Psoas muscle (tissue), 8 donors: Measurements from ENCODE around the gene CSTA. TPM values are rescaled to one million over a fixed set of nuclear protein-coding genes. Genes with fewer than 3 reads are reported as not detected.

Experiments used
- ATAC-seq, 4 donors: fragments of 200-7000 bp; cut with Tn5 transposase; one replicate each; pipeline ENCODE4 v1.9.1; 2020; ENCODE audit warnings: moderate library complexity in 3 of 4, mild to moderate bottlenecking in 2 of 4
- DNase-seq, 2 donors: peaks; one replicate each; pipeline ENCODE4 v3.0.0-alpha.2; 2020
- H3K27ac ChIP-seq: fragments of 200-600 bp; one replicate; pipeline ENCODE4 v1.8.0; 2022
- H3K27me3 ChIP-seq, 3 donors: fragments of 200-600 bp in 1 of 3; one replicate each; pipeline versions ENCODE4 v1.6.1 to v1.8.0; 2013 to 2022; ENCODE audit warnings: low read length in 2 of 3, mild to moderate bottlenecking in 2 of 3, moderate library complexity in 1 of 3; ENCODE audit not compliant: insufficient read depth in 3 of 3
- H3K36me3 ChIP-seq, 2 donors: fragments of 200-600 bp in 1 of 2; one replicate each; pipeline versions ENCODE4 v1.6.1 to v1.8.0; 2013 to 2022; ENCODE audit warnings: low read depth in 1 of 2, mild to moderate bottlenecking in 1 of 2, moderate library complexity in 1 of 2; ENCODE audit not compliant: insufficient read depth in 1 of 2
- H3K4me1 ChIP-seq: fragments of 200-600 bp; one replicate; pipeline ENCODE4 v1.8.0; 2022
- H3K4me3 ChIP-seq: fragments of 200-600 bp; one replicate; pipeline ENCODE4 v1.8.0; 2022; ENCODE audit warnings: mild to moderate bottlenecking
- H3K9me3 ChIP-seq: fragments of 200-600 bp; one replicate; pipeline ENCODE4 v1.8.0; 2022
- WGBS, 3 donors: extraction: QIAGEN DNeasy Blood & Tissue Kit; methylation state at CpG; one replicate each; pipeline versions ENCODE4 v1.1.6 to v1.1.7; 2013; 5-methylcytosine and 5-hydroxymethylcytosine counted together
- intact Hi-C, 2 donors: fragments of 100-400 bp; cut with DNase I; formaldehyde crosslinking; loops; one replicate each; pipeline versions ENCODE4 v1.11.0 to v1.14.2; 2022
- polyA plus RNA-seq, 3 donors: library from polyadenylated mRNA; stranded (reverse); fragments of 200-250 nt; gene quantifications; one replicate each; pipeline ENCODE4 v1.2.3, GENCODE V29; 2013
- total RNA-seq, 4 donors: library from RNA; stranded (reverse); fragmentation: NEBNext Ultra II Directional in 2 of 4; extraction: Animal tissue kit (Norgen Biotek cat#: 25700) in 2 of 4; gene quantifications; one replicate each; pipeline versions ENCODE4 v1.2.1 to v1.2.4, GENCODE V29; 2021 to 2023
- TF ChIP-seq, protein P1 (sequence below): fragments of 200-600 bp; IDR thresholded peaks from one replicate; pipeline ENCODE4 v1.8.0; 2022; ENCODE audit warnings: antibody characterized with exemption
- donor health status: healthy with polysubstance abuse.
- donor health status: DM: no; HTN: no; CAD: no; lungs with moderate emphysema.
- donor health status: Bipolar disorder and iron deficiency.
- donor health status: healthy.
- donor health status: DM: yes; HTN: yes; CAD: no.
- donor health status: DM: no; HTN: no; CAD: no.
- donor health status: DM: no; HTN: no; CAD: no.
- donor health status: DM: yes; HTN: yes; CAD: no.

CSTA gene
- total and polyA plus RNA-seq, 7 donors, result 0.40 to 3.3 (median 0.83) TPM

DNA sequence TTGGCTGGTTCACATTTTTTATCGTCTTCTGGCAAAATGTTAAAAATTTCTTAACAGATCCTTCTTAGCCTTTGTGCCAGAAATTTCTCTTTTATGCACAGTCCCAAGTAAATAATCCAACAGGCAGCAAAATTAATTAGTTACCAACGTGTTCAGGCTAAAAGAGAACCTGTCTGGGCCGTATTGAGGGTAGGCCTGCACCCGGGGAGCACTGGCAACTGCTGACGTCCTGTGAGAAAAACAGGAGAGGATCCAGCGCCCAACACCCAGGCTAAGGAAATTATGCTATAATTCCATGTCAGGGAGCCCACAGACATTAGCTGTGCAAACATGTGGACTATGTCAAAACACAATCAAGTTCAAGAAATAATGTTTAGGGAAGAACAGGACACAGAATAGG is 30.7 kb upstream of the CSTA start:
- H3K4me3 ChIP-seq, result no peak overlapping the region
- no peaks in the 10 kb centered on the region for H3K4me1 ChIP-seq
- intact Hi-C loops, result no loop called here
- WGBS, 3 donors, result 21 to 29% (median 24%) methylated on average over 6 of the region's 6 CpGs
- DNase-seq, result no peak
- H3K36me3 ChIP-seq, result no peaks in the 10 kb centered on the region
- no peak for ATAC-seq
- TF ChIP-seq, protein P1, sequence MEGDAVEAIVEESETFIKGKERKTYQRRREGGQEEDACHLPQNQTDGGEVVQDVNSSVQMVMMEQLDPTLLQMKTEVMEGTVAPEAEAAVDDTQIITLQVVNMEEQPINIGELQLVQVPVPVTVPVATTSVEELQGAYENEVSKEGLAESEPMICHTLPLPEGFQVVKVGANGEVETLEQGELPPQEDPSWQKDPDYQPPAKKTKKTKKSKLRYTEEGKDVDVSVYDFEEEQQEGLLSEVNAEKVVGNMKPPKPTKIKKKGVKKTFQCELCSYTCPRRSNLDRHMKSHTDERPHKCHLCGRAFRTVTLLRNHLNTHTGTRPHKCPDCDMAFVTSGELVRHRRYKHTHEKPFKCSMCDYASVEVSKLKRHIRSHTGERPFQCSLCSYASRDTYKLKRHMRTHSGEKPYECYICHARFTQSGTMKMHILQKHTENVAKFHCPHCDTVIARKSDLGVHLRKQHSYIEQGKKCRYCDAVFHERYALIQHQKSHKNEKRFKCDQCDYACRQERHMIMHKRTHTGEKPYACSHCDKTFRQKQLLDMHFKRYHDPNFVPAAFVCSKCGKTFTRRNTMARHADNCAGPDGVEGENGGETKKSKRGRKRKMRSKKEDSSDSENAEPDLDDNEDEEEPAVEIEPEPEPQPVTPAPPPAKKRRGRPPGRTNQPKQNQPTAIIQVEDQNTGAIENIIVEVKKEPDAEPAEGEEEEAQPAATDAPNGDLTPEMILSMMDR, result no peak
- no peaks in the 10 kb centered on the region for H3K9me3 ChIP-seq
- no peak overlapping the region for H3K27ac ChIP-seq
- no peaks in the 10 kb centered on the region for H3K27me3 ChIP-seq

DNA sequence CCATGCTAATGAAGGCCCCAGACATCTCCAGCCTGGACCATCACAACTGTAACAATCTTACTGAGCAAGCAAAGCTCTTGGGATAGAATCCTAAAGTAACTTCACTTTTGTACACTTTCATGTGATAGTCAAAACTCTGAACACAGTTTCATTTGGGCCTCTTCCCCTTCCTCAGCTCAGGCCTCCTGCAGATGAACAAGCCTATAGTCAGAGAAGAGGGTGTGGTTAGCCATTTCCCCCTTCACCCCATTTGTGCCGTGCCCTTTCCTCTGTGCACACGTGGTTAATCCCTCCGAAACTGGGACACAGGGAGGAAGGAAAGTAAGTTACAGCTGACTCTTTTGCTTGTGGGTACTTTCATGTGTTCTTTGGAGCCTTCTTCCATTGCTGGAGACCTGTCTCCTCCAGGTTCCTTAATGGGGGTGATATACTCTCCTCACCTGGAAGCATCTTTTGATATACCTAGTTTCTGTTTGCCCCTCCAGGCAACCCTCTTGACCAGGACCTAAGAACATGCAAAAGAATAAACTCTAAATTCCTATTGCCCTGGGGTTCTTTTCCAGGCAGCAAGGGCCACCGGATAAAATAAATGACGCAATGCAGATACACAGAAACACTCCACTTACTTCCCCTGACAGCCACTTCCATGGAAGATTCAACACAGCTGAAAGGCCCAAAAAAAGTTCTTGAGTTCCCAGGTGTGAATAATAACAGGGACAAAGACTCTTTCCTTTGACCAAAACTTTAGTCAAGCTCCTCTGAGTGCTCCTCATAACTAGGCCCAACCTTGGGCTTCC is 29.6 kb upstream of the CSTA start:
- TF ChIP-seq, protein P1, result no peak
- 61 to 70% (median 63%) methylated on average over 5 of the region's 5 CpGs for WGBS, 3 donors
- no peaks in the 10 kb centered on the region for H3K36me3 ChIP-seq
- no peak for ATAC-seq
- H3K4me3 ChIP-seq, result no peak overlapping the region
- no peaks in the 10 kb centered on the region for H3K27me3 ChIP-seq
- no peak for DNase-seq
- intact Hi-C loops, result no loop called here
- H3K27ac ChIP-seq, result no peak overlapping the region
- H3K4me1 ChIP-seq, result no peaks in the 10 kb centered on the region
- peaks cover 4% of the 10 kb centered on the region for H3K9me3 ChIP-seq

DNA sequence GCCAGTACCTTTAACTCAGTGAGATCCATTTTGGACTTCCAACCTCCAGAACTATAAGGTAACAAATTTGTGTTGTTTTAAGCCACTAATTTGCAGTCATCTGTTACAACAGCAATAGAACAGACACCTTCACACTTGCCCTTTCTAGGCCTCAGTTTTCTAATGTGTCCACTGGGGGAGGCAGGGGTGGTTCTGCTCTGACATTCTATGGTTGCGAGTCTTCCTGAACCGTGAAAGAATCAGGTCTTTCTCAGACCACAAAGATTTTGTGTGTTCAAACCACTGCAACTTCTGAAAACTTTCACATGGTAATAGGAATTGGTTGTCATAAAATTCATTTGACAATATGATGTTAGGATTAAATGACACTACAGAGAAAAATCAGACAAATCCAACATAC is 26.8 kb upstream of the CSTA start:
- H3K36me3 ChIP-seq, result no peaks in the 10 kb centered on the region
- H3K9me3 ChIP-seq, result peaks cover 8% of the 10 kb centered on the region
- no peak overlapping the region for H3K27ac ChIP-seq
- TF ChIP-seq, protein P1, result no peak
- H3K4me3 ChIP-seq, result no peak overlapping the region
- DNase-seq (no peak), ATAC-seq (no peak)
- intact Hi-C loops, result no loop called here
- H3K4me1 ChIP-seq, result no peaks in the 10 kb centered on the region
- no peaks in the 10 kb centered on the region for H3K27me3 ChIP-seq
- WGBS, 3 donors, result 63 to 71% (median 63%) methylated on average over 2 of the region's 2 CpGs

DNA sequence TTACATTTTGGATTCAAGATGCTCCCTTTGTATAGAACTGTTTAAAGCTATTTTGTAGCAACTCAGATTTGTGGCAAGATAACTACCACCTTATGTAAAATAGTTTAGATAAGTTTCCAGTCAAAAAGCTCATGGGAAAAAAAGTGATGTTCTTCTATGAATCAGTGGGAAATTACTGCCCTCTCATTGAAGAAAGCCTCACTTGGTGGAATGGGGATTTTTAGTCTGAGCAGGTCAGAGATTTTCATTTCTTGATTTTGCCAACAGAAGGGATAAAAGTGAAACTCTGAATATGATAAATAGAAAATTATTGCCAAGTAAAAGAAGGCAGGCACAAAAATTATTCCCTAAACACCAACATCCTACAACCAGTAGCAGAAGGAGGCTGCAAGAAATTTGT is 25.8 kb upstream of the CSTA start:
- Histone ChIP-seq H3K4me1 (no peaks in the 10 kb centered on the region), H3K4me3 (no peak overlapping the region), H3K27me3 (no peaks in the 10 kb centered on the region), H3K9me3 (peaks cover 8% of the 10 kb centered on the region), H3K27ac (no peak overlapping the region), H3K36me3 (no peaks in the 10 kb centered on the region)
- no peak for ATAC-seq
- intact Hi-C loops, result no loop called here
- TF ChIP-seq, protein P1, result no peak
- no peak for DNase-seq
